22Rv1 (cell line): Measurements from ENCODE around the gene LRRC27.

Experiments used
- H3K27ac ChIP-seq: fragments of 450-650 bp; 2 replicates; pipeline ENCODE4 v1.5.1; 2017
- ZFX ChIP-seq: fragments of 450-650 bp; IDR thresholded peaks from 2 replicates; pipeline ENCODE4 v1.6.1; 2017; ENCODE audit warnings: antibody characterized with exemption, borderline replicate concordance
- TF ChIP-seq, protein P1 (sequence below): fragments of 450-650 bp; IDR thresholded peaks from 2 replicates; pipeline ENCODE4 v1.5.1; 2017; ENCODE audit warnings: mild to moderate bottlenecking

LRRC27 gene

DNA sequence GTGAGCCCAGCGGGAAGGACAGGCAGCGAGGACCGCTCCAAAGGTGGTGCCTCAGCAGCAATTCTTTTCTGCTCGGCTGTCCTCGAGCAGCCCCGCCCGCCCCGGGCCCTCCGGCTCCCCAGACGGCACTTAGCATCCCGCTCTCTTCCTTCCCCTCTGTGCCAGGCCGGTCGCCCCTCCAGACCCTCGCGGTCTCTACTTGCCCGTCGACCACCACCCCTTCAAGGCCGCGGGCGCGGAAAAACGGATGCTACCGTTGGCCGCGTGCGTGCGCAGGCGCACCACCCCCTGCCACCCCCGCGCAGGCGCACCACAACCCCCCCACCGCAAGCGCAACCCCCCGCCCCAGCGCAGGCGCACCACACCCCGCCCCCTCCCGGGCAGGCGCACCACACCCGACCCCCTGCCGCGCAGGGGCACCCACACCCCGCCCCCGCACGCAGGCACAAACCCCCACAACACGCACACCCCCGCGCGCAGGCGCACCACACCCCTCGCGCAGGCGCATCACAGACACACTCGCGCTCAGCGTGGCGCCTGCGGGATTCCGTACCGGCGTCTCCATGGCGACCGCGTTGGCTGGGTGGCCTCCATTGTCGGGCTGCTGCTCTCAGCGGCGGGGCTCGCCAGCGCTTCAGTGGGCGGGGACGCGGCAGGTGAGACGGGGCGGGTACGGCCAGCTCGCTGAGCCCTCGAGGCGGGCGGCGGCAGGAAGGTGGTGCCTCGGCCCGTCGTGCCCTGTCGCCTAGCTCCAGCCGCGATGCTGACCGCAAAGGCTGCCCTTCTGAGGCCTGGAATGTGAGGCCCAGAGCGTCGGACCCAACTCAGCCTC is at the start of gene LRRC27:
Gene LRRC27 (plus strand): TSS at position 593 of the 832 bp plus-strand sequence. CDS start 1,332 bp downstream, outside the sequence.
- H3K27ac ChIP-seq: peak within 1 kb of the TSS; percentile 64

DNA sequence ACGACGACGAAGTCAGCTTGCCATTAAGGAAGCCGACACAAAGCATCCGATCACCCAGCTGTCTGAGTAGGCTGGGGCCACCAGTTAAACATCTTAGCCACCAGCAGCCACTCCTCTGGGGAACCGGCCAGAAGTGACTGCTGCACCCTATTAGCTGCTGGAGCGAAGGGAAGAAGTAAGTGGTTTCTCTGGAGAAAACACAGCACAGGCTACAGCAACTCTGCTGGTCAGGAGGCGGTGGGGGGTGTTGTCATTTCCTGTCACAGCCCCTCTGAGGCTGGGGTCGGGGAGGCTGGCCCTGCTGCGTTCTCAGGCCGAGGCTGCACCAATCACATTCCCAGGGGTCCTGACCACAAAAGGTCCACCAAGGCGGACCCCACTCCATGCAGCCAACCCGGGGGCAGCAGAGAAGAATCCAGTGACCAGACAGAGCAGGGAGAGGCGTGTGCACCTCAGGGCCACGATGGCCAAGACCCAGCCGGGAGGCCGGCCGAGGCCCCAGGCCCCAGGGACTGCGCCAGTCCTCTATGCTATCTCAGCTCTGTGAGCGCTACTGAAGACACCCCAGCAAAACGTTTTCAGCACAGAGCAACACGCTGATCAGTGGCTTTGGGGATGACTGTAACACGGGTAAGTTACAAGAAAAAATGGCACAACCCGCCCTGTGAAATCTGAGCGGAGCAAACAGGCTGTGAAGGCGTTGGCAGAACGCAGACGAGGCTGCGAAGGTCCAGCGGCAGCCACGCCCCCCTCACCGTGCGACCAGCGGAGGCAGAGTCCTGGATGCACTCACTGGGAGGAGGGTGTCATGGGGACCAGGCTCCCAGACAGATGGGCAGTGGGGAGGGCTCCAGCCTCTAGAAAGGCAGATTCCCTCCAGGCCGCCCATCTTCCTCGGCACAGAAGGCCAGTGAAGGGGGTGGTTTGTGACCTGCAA is 49.1 kb upstream of the LRRC27 start:
- no peak for TF ChIP-seq ZFX
- TF ChIP-seq, protein P1, sequence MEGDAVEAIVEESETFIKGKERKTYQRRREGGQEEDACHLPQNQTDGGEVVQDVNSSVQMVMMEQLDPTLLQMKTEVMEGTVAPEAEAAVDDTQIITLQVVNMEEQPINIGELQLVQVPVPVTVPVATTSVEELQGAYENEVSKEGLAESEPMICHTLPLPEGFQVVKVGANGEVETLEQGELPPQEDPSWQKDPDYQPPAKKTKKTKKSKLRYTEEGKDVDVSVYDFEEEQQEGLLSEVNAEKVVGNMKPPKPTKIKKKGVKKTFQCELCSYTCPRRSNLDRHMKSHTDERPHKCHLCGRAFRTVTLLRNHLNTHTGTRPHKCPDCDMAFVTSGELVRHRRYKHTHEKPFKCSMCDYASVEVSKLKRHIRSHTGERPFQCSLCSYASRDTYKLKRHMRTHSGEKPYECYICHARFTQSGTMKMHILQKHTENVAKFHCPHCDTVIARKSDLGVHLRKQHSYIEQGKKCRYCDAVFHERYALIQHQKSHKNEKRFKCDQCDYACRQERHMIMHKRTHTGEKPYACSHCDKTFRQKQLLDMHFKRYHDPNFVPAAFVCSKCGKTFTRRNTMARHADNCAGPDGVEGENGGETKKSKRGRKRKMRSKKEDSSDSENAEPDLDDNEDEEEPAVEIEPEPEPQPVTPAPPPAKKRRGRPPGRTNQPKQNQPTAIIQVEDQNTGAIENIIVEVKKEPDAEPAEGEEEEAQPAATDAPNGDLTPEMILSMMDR: no peak
- H3K27ac ChIP-seq: no peak overlapping the region

More for the DNA sequence above, at the start of gene LRRC27:
- TF ChIP-seq, protein P1: no peak
- TF ChIP-seq ZFX: no peak

DNA sequence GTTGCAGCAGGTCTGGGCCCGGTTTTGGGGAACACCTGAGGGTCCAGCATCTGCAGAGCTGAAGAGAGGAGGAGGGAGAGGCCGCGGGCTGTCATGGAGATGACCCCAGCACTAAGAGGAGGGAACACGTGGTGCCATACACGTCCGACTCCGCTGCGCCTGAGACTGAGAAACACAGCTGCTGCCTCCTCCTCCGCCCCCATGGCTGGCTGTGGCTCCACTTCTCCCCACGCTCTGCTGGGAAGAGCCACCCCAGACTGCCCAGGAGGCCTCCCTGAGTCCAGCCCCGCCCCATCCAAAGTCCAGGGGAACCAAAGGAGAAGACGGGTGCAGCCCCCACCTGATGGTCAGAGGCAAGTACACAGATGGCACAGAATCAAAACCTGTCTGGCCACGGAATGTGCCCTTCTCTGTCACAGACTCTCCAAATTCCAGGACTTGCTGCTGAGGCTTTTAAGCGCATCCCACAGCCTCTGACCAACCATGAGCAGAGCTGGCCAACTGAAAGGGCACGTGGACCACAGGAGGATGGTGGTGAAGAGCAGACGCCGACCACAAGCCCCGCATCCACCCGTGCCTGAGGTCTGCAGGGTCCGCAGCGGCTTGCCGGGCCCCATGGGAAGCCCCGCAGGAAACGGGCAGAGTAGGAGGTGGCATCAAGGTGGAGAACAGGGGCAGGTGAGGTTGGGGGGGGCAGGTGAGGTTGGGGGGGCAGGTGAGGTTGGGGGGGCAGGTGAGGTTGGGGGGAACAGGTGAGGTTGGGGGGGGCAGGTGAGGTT is 48.2 kb upstream of the LRRC27 start:
- TF ChIP-seq ZFX: no peak
- TF ChIP-seq, protein P1: no peak
- H3K27ac ChIP-seq: no peak overlapping the region

DNA sequence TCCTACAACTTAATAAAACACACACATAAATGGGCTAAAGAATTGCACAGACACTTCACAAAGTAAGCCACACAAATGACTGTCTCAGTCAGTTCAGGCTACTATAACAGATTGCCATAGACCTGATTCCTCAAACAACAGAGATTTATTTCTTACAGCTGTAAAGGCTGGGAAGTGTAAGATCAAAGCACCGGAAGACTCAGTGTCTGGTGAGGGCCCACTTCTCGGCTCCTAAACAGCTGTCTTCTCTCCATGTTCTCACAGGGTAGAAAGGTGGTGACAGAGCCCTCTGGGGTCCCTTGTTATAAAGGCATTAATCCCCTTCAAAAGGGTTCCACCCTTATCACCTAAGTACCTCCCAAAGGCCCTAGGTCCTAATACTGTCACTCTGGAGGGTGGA is 42.6 kb upstream of the LRRC27 start:
- no peak overlapping the region for H3K27ac ChIP-seq
- TF ChIP-seq ZFX: no peak
- TF ChIP-seq, protein P1: no peak

DNA sequence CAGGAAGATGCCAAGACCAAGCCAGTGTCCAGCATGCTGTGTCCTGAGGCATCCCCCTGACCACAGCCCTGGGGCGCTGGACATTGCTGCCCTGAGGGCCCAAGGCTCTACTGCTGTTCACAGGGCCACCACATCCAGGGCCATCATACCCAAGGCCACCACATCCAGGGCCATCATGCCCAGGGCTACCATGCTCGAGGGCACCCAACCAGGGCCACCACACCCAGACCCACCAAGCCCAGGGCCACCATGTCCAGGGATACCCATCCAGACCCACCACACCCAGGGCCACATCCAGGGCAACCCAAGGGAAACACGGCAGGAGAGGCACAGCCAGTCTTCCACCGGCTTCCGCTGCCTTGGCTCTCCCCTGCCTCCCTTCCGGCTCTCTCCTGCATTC is 41.4 kb upstream of the LRRC27 start:
- no peak overlapping the region for H3K27ac ChIP-seq
- TF ChIP-seq, protein P1: no peak

DNA sequence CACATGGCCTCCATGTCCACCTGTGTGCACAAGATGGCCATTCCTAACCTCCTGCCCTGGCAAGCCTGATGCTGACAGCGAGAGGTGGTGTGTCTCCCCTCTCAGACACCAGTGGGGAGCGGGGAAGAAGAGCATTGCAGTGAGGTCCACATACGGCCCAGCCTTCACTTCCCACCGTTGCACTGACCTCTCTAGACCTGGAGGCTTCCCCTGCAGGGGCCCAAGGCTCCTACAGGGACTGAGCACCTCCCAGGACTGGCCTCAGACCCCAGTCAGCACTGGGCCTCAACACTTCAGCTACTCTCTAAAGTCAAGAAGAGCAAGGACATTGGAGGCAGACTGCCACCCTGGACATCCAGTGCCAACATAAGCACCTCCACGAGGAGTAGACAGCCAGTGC is 40.2 kb upstream of the LRRC27 start:
- H3K27ac ChIP-seq: no peak overlapping the region
- TF ChIP-seq ZFX: no peak
- TF ChIP-seq, protein P1: no peak
